IMR-90 (cell line): ENCODE data around the gene STEAP3.

Experiments used
- RAD21 ChIP-seq: IDR thresholded peaks from 2 replicates; pipeline ENCODE4 v1.6.1; 2012; ENCODE audit warnings: low read length, improper control_type of control experiment
- TF ChIP-seq, protein P1 (sequence below): conservative IDR thresholded peaks from 2 replicates; pipeline ENCODE4 v1.5.1; 2012; ENCODE audit warnings: mild to moderate bottlenecking, low read depth, low read length, improper control_type of control experiment

- TF ChIP-seq, protein P1, sequence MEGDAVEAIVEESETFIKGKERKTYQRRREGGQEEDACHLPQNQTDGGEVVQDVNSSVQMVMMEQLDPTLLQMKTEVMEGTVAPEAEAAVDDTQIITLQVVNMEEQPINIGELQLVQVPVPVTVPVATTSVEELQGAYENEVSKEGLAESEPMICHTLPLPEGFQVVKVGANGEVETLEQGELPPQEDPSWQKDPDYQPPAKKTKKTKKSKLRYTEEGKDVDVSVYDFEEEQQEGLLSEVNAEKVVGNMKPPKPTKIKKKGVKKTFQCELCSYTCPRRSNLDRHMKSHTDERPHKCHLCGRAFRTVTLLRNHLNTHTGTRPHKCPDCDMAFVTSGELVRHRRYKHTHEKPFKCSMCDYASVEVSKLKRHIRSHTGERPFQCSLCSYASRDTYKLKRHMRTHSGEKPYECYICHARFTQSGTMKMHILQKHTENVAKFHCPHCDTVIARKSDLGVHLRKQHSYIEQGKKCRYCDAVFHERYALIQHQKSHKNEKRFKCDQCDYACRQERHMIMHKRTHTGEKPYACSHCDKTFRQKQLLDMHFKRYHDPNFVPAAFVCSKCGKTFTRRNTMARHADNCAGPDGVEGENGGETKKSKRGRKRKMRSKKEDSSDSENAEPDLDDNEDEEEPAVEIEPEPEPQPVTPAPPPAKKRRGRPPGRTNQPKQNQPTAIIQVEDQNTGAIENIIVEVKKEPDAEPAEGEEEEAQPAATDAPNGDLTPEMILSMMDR: no peak
- TF ChIP-seq RAD21: no peak
Observed at GRCh38 chr2:119243621-119244020, 20.0 kb downstream of the STEAP3 start.
